Measurements from ENCODE around the gene EREG.

Gene EREG

DNA sequence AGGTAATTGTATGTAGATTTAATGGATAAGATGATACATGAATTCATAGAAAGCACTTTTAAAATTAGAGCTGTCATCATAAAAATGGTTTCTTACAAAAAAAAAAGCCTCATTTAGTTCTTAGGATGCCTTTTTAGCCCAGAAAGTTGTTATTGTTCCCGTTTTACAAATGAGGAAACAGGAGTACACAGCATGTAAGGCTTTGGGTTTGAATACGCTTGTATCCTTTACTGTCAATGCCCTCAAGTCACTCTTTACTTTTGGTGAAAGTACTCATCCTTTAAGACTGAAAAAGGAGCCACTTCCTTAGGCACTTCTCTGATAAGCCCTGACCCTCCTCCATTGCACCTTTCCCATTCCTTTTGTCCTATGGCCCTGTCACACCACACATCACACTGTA is 4.9 kb downstream of the EREG start:
- in situ Hi-C loops (cut with MboI; ENCODE audit: low pct_unique_long_range_greater_than_20kb, low sequenced_read_pairs, unreplicated experiment), result no loop called here
- DNase-seq (ENCODE audit: low spot score), result no peak
- TF ChIP-seq, protein P1, sequence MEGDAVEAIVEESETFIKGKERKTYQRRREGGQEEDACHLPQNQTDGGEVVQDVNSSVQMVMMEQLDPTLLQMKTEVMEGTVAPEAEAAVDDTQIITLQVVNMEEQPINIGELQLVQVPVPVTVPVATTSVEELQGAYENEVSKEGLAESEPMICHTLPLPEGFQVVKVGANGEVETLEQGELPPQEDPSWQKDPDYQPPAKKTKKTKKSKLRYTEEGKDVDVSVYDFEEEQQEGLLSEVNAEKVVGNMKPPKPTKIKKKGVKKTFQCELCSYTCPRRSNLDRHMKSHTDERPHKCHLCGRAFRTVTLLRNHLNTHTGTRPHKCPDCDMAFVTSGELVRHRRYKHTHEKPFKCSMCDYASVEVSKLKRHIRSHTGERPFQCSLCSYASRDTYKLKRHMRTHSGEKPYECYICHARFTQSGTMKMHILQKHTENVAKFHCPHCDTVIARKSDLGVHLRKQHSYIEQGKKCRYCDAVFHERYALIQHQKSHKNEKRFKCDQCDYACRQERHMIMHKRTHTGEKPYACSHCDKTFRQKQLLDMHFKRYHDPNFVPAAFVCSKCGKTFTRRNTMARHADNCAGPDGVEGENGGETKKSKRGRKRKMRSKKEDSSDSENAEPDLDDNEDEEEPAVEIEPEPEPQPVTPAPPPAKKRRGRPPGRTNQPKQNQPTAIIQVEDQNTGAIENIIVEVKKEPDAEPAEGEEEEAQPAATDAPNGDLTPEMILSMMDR (IDR thresholded peaks at IDR 0.05; ENCODE audit: extremely low read depth, insufficient read depth, missing control alignments), result no peak

DNA sequence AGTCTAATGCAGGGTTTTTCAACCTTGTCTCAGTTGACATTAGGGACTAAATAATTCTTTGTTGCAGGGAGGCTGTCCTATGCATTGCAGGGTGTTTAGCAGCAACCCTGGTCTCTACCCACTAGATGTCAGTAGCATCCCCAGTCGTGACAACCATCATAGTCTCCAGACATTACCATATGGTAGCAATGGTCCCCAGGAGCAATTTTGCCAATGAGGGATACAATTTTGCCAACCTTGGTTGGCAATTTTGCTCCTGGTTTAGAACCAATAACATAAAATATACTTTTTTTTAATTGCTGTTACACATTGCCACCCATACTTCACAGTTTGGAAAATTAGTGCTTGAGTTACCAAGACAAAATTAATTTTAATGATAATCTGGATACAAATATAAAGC is 6.0 kb downstream of the EREG start:
- TF ChIP-seq, protein P1 (IDR thresholded peaks at IDR 0.05; ENCODE audit: extremely low read depth, insufficient read depth, missing control alignments), result peak; percentile 66
- peak; percentile 43 for DNase-seq (ENCODE audit: low spot score)
- in situ Hi-C loops (cut with MboI; ENCODE audit: low pct_unique_long_range_greater_than_20kb, low sequenced_read_pairs, unreplicated experiment), result no loop called here

DNA sequence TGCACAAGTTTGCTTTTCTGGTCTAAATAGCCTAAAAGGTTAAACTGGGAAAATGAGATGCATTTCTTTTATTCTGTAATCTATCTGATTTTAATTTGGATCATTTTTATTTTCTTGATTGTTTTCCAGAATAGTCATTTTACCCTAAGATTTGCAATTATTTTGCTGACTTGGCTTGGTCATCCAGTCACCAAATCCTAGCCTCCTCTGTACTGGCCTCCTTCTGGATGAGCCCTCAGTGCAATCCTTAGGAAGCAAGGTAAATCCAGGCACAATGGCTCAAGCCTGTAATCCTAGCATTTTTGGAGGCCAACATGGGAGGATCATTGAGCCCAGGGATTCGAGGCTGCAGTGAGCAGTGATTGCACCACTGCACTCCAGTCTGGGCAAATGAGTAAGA is 9.2 kb downstream of the EREG start:
- in situ Hi-C loops (cut with MboI; ENCODE audit: low pct_unique_long_range_greater_than_20kb, low sequenced_read_pairs, unreplicated experiment), result no loop called here
- no peak for DNase-seq (ENCODE audit: low spot score)
- TF ChIP-seq, protein P1 (IDR thresholded peaks at IDR 0.05; ENCODE audit: extremely low read depth, insufficient read depth, missing control alignments), result no peak

DNA sequence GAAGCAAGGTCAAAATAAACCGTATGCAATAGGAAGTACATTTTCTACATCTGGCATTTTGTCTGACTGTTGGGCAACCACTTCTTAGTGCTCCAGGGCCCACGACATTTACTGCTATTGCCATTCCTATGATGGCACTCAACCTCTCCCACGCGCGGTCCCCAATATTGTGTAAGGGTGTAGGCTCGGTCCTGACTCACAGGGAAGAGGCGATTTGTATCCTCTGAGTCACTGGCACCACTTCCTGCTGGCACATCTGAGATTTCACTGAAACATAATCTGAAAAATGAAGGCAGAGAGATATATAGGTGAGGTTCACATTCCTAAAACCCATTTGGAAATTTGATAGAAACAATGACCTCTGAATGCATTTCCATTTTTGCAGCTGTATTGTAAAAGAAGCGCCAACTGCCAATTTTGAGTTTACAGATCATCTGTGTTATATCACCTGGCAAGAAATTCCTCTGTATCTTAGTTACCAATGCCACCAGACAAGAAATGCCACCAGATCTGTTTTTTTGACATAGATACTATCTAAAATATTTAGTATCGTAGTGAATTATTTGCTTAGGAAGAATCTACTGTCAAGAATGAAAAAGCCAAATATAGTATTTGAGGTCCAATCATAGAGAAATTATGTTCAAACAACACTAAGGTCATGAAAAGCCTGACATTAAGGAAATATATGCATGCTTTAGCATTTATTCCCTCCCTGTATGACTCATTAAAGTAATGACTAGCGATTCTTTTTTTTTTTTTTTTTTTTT is 9.8 kb downstream of the EREG start:
- in situ Hi-C loops (cut with MboI; ENCODE audit: low pct_unique_long_range_greater_than_20kb, low sequenced_read_pairs, unreplicated experiment), result no loop called here
- TF ChIP-seq, protein P1 (IDR thresholded peaks at IDR 0.05; ENCODE audit: extremely low read depth, insufficient read depth, missing control alignments), result no peak

DNA sequence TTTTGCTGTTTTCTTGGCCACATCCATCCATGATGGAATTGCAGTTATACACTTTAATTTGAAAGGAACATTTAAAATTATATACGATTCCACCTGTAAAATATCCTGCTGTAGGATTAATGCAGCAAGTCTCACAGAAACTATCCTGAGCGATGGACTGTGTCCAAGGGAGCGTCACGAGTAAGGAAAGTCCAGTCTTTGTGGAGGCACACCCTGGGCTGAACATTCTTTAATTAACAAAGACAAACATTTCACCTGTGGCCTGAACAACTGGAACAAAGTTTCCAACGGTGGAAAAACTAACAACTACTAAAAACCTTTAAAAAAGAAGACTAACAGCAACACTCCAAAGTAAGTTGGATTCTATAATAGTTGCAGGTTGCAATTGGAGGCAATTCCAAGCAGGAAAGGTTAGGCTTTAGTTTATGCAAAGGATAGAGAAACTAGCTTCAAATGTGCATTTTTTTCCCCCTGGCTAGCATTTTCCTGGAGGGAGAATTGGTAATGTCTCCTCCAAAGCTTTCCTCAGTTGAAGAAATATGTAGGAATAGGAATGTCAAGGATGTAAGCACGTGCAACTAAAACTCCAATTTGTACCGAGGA is 11.0 kb downstream of the EREG start:
- TF ChIP-seq, protein P1 (IDR thresholded peaks at IDR 0.05; ENCODE audit: extremely low read depth, insufficient read depth, missing control alignments), result no peak
- in situ Hi-C loops (cut with MboI; ENCODE audit: low pct_unique_long_range_greater_than_20kb, low sequenced_read_pairs, unreplicated experiment), result no loop called here
- DNase-seq (ENCODE audit: low spot score), result no peak

More for the DNA sequence above, 9.8 kb downstream of the EREG start:
- DNase-seq (ENCODE audit: low spot score), result no peak

DNA sequence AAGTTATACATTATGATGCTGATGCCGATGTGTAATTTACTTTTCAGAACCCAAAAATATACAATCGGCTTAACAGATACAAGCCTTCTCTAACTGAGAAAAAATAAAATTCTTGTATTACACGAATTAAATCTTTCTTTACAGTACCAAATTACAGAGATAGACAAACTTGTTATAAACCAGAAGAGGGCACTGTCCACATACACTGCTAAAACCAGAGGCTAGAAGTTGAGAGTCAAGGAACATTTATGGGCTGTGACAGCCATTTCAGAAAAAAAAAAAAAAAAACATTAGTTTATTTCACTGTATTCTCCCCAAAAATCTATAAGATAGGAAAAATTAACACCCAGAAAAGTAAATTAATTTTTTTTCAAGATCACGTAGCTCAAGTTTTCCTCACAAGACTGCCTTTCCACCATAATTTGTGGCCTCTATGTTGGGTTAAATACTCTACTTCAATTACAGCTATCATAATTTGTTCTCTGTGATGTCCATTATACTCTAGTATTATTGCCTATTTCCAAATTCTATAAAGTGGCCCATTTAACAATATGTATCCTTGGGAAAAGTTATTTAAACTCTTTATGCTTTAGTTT is 12.0 kb downstream of the EREG start:
- in situ Hi-C loops (cut with MboI; ENCODE audit: low pct_unique_long_range_greater_than_20kb, low sequenced_read_pairs, unreplicated experiment), result no loop called here
- TF ChIP-seq, protein P1 (IDR thresholded peaks at IDR 0.05; ENCODE audit: extremely low read depth, insufficient read depth, missing control alignments), result peak; percentile 40
- peak; percentile 47 for DNase-seq (ENCODE audit: low spot score)

Measured in GM13977 (cell line).